GM18520 (cell line): Measurements from ENCODE around the gene TAF13.
"Not testable (repeated sequence)": the region's sequence is repeated elsewhere in the genome, so short reads cannot be mapped to it uniquely, and the experiment has no call there.

Source experiments
- ATAC-seq: cut with Tn5 transposase; IDR thresholded peaks from one replicate; pipeline ENCODE4 v1.9.1; 2021; ENCODE audit not compliant: unreplicated experiment

Gene TAF13

DNA sequence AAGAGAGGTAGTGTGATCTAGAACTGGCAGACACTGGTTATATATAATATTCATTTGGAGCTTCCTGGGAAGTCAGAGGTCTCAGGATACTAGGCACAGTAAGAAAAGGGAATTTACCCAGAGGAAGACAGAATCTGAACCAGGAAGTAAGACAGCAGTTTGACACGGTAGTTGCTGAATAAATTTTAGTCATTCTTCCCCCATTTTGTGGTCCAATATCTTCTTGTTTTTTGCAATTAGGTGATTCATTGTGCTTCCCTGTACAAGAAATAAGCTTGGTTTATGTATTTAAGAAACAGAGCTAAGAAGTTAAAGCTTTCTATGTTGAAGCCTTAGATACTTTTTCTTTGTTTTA lies 16.0 kb upstream of the TAF13 start:
- no peak for ATAC-seq

DNA sequence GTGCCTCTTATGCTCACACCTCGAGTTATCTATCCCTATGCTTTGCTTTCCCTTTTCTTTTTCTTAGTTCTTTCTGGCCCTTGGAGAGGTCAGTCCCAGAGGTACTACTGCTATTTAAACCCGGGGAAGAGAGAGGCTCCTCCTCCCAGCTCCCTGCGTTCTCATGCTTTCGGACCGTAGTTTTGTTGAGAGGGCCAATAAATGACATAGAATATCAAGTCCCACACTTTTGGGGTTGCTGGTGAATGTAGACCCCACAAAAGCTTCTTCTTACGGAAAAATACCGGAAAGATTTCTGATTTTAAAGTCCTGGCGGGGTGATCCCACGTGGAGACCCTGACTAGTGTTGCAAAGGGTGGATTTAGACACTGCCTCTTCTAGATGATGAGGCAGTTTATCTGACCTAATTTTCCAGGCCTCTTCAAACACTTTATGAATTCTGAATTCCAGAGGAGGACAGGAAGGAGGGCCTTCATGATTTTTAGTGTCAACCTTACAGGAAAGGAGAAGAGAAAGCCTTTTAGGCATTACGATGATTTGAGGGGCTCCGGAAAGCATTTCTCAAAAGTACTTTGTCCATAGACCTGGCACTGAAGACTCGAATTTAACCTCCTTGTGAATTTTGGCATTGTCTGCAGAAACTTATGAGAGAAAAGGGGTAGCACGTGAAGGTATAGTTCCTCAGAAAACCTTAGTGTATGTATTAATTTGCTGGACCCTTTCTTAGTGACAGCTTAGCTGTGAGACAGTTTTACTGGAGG lies 15.5 kb upstream of the TAF13 start:
- ATAC-seq: peak; percentile 14

DNA sequence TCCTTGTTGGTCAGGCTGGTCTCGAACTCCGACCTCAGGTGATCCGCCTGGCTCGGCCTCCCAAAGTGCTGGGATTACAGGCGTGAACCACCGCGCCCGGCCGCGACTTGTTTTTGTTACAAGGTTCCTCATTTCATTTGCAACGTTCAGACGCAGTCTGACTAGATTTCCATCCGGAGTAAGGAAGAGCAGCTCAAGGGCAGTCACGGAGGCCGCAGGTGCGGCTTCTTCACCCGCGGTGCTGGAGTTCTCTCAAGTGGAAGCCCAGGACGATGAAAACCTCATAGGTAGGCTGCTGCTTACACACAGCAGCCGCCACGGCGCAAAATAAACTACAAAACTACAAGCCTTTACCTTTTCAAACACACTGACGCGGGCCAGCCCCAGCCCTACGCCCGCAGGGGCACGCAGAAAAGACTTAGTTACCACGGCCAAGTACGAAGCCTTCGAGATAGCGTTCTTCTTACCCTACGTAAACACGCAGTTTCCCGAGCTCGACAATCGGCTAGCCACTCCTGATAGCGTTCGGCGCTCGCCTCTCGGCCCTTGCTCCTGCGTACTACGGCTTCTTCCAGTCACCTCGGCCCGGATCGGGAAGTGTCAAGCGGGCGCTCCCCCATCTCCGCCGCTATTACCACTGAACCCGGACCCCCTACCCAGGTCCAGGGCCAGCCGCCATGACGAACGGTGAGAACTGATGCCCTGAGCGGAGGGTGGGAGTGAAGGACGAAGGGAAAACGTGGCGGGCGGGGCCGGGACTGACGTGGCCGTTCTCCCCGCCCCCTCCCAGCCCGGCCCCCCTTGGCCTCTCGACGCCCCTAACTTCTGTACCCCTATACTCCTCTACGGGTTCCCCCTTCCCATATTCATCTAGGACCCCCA lies 14.6 kb upstream of the TAF13 start, which contains the start of gene TMEM167B:
Gene TMEM167B, plus strand, starts transcription at position 569 of the 882 bp plus-strand sequence. Its CDS starts 109 bp downstream, at position 678.
- ATAC-seq: peak; percentile 85

DNA sequence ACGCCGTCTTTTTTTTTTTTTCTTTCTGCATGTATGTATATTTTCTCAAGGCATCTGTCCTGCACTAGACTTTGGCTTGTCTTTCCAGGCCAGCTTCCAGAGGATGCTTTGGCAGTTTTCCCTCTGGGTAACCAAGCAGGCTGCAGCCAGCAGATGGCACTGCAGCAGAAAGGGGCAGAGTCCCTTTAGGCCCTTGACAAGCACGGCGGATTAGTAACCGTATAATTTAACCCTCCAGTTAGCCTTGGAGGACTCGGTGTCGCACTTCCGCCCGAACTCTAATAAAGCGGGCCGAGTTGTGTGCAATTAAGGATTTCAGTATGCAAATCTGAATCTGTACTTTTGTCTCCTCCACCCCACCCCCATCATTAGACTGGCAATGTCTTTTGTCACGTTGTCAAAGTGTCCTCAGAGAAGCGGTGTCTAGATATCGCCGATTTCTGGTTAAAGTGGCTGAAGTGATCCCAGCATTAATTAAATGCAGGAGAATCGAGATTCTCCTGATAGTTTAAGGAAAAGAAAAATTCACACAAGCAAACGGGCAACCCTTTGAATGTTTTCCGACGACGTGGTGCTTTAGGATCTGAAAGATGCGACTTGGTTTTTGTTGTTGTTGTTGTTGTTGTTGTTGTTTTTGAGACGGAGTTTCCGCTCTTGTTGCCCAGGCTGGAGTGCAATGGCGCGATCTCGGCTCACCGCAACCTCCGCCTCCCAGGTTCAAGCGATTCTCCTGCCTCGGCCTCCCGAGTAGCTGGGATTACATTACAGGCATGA lies 13.6 kb upstream of the TAF13 start:
- no peak for ATAC-seq

DNA sequence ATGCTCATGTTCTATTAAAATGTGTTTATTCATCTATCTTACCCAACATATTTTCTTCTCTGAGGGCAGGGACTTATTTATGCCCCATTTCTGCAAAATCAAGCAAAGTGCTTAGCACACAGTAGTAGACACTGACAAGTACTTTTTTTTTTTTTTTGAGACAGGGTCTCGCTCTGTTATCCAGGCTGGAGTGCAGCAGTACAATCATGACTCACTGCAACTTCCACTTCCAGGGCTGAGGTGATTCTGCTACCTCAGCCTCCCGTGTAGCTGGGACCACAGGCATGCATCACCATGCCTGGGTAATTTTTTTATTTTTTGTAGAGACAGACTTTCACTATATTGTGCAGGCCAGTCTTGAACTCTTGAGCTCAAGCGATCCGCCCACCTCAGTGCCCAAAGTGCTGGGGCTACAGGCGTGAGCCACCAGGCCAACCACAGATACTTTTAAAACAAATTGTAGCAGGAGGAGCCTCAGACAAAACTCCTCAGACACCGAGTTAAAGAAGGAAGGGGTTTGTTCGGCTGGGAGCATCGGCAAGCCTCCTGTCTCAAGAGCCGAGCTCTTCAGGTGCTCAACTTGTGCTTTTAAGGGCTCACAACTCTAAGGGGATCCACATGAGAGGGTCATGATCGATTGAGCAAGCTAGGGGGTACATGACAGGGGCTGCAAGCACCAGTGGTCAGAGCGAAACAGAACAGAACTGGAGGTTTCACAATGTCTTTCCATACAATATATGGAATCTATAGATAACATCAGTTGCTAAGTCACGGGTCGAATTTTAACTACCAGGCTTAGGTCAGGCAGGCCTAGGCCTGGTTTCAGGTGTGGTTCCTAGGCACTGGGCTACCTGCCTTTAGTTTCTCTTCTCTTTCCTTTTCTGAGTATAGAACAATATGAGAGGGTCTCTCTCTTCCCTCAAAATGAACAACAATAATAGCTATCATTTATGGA lies 9.0 kb upstream of the TAF13 start:
- ATAC-seq: no peak

DNA sequence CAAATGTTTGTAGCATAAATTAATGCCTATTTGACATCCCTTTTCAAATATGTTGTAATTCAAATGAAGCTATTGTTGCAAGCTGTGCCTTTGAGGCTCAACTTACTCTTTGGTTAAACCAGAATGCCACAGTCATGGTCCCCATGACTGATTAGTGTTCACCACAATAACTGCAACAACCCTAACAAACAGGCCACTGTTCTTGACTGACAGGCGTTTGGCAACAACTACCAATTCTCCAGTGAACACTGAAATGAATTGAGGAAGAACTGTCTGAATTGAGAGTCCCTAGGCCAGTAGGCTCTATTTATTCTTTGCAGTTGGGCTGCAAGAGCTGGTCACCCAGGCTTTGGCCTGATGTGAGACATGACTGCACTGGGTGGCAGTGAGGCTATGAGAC lies 8.1 kb upstream of the TAF13 start:
- ATAC-seq: no peak

DNA sequence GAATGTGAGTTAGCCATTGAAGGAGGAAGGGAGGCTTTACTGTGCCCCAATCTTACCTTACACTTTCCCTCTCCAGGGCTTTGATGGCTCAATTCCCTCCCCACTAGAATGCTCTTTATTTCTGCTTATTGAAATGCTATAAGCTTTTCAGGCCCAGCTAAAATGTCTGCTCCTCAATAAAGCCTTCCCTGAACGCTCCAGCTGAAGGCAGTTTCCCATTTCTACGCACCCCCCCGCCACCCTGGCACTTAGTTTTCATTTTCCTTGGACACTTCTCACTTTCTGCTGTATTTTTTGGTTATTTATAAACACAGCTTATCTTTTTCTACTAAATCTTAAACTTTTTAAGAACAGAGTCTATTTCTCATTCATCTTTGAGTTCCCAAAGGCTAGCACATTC lies 7.7 kb upstream of the TAF13 start:
- ATAC-seq: no peak

DNA sequence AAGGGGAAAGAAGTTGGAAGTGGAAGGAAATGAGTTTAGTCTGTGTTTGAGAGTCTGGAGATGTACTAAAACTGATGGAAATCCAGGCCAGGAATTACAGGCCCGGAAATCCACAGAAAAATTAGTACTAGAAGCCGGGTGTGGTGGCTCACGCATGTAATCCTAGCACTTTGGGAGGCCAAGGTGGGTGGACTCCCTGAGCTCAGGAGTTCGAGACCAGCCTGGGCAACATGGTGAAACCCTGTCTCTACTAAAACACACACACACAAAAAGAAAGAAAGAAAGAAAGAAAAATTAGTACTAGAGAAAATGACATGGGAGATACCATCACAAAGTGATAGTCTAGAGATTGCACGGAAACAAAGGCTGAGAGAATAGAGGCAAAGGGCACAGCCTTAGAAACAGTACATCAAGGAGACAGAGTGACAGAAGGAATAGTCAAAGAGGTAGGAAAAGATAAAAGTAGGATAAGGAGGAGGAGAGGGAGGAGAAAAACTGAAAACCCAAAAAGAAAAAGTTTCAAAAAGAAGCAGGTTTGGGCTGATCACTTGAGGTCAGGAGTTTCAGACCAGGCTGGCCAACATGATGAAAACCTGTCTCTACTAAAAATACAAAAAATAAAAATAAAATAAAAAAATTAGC lies 4.8 kb upstream of the TAF13 start:
- no peak for ATAC-seq

DNA sequence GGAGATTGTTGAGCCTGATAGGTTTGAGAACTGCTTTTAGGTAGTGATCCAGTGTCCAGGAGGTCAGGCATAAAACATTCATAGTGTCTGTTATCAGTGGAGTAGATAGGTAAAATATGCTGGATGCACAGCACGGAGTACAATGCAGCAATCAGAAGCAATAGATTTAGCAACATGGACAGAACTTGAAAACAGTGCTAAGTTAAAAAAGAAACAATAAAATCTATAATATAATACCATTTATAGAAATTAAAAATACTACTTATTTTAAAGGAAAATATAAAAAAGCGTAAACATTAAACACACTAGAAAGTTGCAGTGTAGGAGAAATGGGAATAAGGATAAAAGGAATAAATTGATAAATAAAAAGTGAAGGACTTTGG lies 3.4 kb upstream of the TAF13 start:
- no peak for ATAC-seq

DNA sequence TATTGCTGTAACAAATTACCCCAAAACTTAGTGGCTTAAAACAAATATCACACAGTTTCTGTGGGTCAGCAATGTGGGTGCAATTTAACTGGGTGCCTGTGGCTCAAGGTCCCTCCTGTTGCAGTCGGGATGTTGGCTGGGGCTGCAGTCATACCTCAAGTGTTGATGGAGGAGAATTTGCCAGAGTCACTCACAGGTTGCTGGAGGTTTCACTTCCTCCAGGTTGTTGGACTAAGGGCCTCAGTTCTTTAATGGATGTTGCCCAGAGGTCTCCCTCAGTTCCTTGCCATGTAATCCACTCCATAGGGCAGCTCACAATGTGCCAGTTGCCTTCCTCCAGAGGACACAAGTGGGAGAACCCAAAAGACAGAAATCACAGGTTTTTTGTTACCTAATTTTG lies 2.5 kb upstream of the TAF13 start:
- no peak for ATAC-seq

DNA sequence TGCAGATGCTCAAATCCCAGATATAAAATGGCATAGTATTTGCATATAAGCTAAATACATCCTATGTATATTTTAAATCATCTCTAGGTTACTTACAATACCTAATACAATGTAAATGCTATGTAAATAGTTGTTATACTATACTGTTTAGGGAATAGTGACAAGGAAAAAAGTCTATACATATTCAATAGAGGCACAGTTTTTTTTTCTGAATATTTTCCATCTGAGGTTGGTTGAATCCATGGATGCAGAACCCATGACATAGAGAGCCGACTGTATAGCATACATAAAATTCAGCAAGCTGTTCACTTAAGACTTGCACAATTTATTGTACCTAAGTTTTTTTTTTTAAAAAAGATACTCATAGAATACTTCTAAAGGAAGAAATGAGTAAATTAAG lies 6.5 kb downstream of the TAF13 start:
- no peak for ATAC-seq

DNA sequence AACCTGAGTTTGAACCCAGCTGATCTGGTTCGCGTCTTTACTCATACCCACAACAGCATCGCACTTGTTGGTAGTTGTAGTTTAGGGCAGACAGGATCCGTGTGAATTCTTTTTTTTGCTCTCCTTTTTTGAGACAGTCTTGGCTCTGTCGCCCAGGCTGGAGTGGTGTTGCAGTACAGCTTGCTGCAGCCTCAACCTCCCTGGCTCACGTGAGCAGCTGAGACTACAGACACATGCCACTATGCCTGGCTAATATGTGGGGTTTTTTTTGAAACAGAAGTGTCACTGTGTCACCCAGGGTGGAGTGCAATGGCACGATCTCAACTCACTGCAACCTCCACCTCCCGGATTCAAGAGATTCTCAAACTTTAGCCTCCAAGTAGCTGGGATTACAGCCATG lies 7.9 kb downstream of the TAF13 start:
- ATAC-seq: no peak

DNA sequence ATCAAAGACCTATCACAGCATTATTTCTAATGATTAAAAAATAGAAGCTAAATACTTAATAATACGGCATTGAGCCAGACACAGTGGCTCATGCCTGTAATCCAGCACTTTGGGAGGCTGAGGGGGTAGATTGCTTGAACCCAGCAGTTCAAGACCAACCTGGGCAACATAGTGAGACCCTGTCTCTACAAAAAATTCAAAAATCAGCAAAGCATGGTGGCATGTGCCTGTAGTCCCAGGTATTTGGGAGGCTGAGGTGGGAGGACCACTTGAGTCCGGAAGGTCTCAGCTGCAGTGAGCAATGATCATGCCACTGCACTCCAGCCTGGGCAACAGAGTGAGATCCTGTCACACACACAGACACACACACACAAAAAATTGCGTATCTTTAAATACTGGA lies 10.7 kb downstream of the TAF13 start:
- no peak for ATAC-seq

DNA sequence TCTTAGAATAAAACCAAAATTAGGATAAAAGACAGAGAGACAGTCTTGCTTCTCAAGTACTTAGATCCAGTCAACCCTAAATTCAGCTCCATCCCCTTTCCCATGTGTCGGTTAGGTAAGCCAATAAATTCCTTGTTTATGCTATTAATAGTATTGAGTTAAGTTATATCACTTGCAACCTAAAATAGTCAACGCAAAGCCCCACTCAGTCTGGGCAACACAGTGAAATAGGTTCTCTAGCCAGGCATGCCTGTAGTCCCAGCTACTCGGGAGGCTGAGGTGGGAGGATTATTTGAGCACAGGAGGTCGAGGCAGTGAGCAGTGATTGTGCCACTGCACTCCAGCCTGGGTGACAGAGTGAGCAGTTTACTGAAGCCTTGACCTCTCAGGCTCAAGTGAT lies 14.6 kb downstream of the TAF13 start:
- no peak for ATAC-seq

DNA sequence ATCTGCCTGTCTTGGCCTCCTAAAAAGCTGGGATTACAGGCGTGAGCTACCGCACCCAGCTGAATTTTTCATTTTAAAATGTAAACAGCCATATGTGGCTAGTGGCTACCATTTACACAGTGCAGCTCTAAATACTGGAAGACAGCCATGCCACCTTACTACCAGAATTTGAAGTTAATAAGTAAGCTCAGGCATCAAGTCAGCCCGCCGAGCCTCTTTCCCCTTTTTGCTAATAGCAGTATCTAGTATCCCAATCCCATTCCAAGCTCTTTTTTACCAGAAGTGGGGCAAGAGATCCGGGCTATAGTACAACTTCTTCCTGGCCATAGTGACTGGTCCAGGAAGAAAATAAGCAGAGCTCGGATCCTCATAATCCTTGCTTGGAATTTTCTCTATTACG lies 15.1 kb downstream of the TAF13 start:
- ATAC-seq: no peak

DNA sequence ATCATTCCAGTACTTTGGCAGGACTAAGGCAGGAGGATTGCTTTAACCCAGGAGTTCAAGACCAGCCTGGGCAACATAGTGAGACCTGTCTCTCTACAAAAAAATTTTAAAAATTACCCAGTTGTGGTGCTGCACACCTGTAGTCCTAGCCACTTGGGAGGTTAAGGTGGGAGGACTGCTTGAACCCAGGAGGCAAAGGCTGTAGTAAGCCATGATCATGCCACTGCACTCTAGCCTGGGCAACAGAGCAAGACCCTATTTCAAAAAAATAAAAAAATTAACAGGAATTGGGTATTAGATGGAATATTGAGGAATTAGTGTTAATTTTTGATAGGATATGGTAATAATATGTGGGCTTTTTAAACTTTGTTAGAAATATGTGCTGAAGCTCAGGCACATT lies 16.8 kb downstream of the TAF13 start:
- ATAC-seq: no peak

DNA sequence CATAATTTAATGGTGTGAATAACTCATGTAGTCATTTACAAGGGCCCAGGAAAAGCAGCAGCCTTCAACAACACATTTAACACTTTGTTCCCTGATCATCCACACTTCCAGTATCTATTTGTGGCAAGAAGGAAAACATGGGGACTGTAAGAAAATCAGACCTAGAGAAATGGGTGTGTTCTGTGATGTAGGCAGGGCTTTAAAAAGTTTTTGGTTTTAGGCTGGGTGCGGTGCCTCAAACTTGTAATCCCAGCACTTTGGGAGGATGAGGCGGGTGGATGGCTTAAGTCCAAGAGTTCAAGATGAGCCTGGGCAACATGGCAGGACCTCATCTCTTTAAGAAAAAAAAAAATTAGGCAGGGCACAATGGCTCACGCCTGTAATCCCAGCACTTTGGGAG lies 19.7 kb downstream of the TAF13 start:
- no peak for ATAC-seq

DNA sequence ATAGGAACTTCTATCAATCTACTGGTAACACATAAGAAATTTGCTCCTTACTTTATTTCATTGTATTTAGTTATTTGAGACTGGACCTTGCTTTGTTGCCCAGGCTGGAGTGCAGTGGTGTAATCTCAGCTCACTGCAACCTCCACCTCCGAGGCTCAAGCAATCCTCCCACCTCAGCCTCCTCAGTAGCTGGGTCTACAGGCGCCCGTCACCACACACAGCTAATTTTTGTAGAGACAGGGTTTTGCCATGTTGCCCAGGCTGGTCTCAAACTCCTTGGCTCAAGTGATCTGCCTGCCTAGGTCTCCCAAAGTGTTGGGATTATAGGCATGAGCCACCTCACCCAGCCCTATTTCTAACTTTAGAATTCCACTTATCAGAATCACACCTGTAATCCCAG lies 23.7 kb downstream of the TAF13 start:
- not testable (repeated sequence) for ATAC-seq

DNA sequence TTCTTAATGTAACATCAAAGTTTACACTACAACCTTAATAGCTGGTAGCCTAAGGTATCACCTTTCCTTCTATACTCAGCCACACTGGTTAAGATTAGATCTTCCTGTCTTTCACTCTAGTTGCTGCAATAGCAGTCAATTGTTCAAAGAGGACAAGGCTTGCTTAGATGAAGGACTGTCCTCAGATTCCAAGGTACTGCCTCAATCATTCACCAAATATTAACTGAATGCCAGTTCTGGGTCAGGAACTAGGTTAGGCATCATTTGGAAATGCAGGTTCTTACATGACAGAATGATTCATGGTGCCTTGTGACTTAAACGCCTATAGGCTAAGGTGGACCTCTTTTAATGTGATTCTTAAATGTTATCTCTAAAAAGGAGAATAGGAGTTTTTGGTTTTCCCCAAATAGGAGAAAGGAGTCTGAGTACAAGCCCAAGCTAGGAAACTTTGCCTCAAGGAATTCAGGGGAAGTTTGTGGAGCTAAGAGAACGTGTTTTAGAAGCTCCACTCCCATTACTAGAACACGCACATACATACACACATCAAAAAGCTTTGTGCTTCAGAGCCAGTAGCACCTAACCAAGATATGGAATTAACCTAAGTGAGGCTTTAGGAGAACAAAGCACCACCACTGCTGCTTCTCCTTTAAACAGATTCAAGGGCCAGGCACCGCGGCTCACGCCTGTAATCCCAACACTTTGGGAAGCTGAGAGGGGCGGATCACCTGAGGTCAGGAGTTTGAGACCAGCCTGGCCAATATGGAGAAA lies 25.4 kb downstream of the TAF13 start:
- no peak for ATAC-seq
